Parathyroid adenoma (tissue), 2 donors: ENCODE results near the gene MAP7.

Experiments
- H2AFZ ChIP-seq: fragments of 300-600 bp; sonication (generic); one replicate; pipeline ENCODE4 v1.7.0; 2017; ENCODE audit warnings: antibody characterized with exemption, mild to moderate bottlenecking
- H3K27ac ChIP-seq: fragments of 300-600 bp; sonication (generic); one replicate; pipeline ENCODE4 v1.7.0; 2017
- H3K27me3 ChIP-seq: fragments of 300-600 bp; sonication (generic); one replicate; pipeline ENCODE4 v1.7.0; 2017; ENCODE audit warnings: low read length; ENCODE audit not compliant: control insufficient read depth, insufficient read depth
- H3K36me3 ChIP-seq: fragments of 300-600 bp; sonication (generic); one replicate; pipeline ENCODE4 v1.7.0; 2017; ENCODE audit warnings: low read length; ENCODE audit not compliant: control insufficient read depth, insufficient read depth
- H3K4me1 ChIP-seq: fragments of 300-600 bp; sonication (generic); one replicate; pipeline ENCODE4 v1.7.0; 2017; ENCODE audit warnings: control low read depth
- H3K4me2 ChIP-seq: fragments of 300-600 bp; sonication (generic); one replicate; pipeline ENCODE4 v1.7.0; 2017; ENCODE audit warnings: low read length
- H3K4me3 ChIP-seq: fragments of 300-600 bp; sonication (generic); one replicate; pipeline ENCODE4 v1.7.0; 2017; ENCODE audit warnings: low read depth, low read length
- H3K79me2 ChIP-seq: fragments of 300-600 bp; sonication (generic); one replicate; pipeline ENCODE4 v1.7.0; 2017; ENCODE audit warnings: control low read depth
- H3K9ac ChIP-seq: fragments of 300-600 bp; sonication (generic); one replicate; pipeline ENCODE4 v1.7.0; 2017; ENCODE audit warnings: mild to moderate bottlenecking
- H3K9me3 ChIP-seq: fragments of 300-600 bp; sonication (generic); one replicate; pipeline ENCODE4 v1.7.0; 2017; ENCODE audit warnings: low read length; ENCODE audit not compliant: control insufficient read depth
- TF ChIP-seq, protein P1 (sequence below): fragments of 300-600 bp; sonication (generic); IDR thresholded peaks from one replicate; pipeline ENCODE4 v1.7.0; 2017; ENCODE audit warnings: antibody characterized with exemption, mild to moderate bottlenecking
- donor health status: primary hyperparathyroidism.

The MAP7 gene

DNA sequence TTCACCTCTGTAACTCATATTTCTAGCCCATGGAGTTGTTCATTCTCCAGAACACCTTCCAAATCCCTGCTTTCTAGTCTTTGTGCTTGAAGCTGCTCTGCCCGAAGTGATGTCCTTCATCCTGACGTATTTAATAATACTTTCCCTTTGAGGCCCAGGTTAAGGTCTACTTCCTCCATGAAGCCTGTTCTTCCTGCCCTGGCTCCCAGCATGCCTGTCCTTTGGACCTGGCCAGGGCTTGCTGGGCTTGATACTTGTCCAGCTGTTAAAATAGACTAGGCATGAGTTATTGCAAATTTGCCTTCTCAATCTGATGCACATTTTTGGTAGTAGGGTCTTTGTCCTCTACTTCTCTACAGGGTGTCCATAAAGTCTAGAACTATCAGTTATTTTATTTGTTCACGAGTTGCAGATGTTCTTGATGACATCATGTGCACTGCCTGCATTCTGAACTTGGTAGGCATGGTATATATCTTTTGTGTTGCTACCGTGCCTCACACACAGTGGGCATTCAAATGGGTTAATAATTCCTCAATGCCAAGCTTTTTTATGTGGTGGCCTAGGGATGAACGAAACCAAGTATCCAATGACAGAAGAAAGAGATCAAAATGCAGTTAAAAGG is 3.1 kb upstream of the MAP7 start:
- Histone ChIP-seq H3K9ac (no peak overlapping the region), H3K9me3 (no peaks in the 10 kb centered on the region), H3K27ac (no peak overlapping the region), H3K4me1 (peaks cover 5% of the 10 kb centered on the region), H2AFZ (peak overlapping the region; percentile 21), H3K4me3 (no peak overlapping the region), H3K79me2 (peaks cover 16% of the 10 kb centered on the region), H3K4me2 (no peak overlapping the region), H3K27me3 (no peaks in the 10 kb centered on the region), H3K36me3 (no peaks in the 10 kb centered on the region)
- TF ChIP-seq, protein P1, sequence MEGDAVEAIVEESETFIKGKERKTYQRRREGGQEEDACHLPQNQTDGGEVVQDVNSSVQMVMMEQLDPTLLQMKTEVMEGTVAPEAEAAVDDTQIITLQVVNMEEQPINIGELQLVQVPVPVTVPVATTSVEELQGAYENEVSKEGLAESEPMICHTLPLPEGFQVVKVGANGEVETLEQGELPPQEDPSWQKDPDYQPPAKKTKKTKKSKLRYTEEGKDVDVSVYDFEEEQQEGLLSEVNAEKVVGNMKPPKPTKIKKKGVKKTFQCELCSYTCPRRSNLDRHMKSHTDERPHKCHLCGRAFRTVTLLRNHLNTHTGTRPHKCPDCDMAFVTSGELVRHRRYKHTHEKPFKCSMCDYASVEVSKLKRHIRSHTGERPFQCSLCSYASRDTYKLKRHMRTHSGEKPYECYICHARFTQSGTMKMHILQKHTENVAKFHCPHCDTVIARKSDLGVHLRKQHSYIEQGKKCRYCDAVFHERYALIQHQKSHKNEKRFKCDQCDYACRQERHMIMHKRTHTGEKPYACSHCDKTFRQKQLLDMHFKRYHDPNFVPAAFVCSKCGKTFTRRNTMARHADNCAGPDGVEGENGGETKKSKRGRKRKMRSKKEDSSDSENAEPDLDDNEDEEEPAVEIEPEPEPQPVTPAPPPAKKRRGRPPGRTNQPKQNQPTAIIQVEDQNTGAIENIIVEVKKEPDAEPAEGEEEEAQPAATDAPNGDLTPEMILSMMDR: no peak

DNA sequence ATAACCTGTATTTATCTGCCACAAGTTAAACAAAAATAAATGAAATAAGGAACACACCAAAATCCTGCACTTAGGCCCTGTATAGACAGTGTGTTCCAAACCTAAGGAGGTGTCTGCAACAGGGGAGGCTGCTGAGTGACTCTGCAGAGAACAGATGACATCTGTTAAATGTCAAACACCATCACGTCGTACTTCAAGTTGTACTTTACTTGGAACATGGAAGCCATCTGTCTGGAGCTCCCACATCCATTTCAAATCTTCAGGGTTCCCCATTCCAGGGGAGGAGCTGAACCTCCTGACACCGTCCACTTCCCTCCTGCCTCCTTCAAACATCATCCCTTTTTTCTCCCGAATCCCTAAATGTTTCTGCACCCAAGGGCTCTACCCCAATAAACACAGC is 1.8 kb upstream of the MAP7 start:
- H3K36me3 ChIP-seq: no peaks in the 10 kb centered on the region
- H3K27ac ChIP-seq: no peak overlapping the region
- H3K9me3 ChIP-seq: no peaks in the 10 kb centered on the region
- H3K79me2 ChIP-seq: peaks cover 25% of the 10 kb centered on the region
- H3K4me1 ChIP-seq: peaks cover 5% of the 10 kb centered on the region
- H3K4me2 ChIP-seq: no peak overlapping the region
- TF ChIP-seq, protein P1: no peak
- H2AFZ ChIP-seq: no peak overlapping the region
- H3K9ac ChIP-seq: no peak overlapping the region
- H3K4me3 ChIP-seq: no peak overlapping the region
- no peaks in the 10 kb centered on the region for H3K27me3 ChIP-seq

DNA sequence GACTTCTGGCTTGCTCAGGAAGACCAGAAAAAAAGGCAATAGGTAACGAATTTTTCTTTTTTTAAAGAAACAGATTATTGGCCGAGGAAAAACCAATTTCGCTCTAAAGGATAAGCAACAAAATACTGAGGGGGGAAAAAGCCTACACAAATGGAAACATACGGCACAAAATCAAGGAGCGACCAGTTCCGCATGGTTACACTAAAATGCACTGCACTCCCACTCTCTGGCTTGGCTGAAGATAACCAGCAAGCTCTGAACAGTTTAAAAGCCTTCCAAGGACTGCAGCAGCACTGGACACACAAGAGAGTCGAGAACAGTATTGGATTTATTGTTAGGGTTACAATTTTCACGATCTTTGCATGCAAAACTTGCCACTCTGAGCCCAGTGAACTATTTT is 881 bp upstream of the MAP7 start:
- H3K4me3 ChIP-seq: peak overlapping the region; percentile 78
- H3K4me1 ChIP-seq: peaks cover 5% of the 10 kb centered on the region
- peak overlapping the region; percentile 81 for H3K27ac ChIP-seq
- H3K9ac ChIP-seq: no peak overlapping the region
- peak overlapping the region; percentile 98 for H2AFZ ChIP-seq
- peak overlapping the region; percentile 90 for H3K4me2 ChIP-seq
- H3K9me3 ChIP-seq: no peaks in the 10 kb centered on the region
- H3K27me3 ChIP-seq: no peaks in the 10 kb centered on the region
- TF ChIP-seq, protein P1: no peak
- peaks cover 30% of the 10 kb centered on the region for H3K79me2 ChIP-seq
- no peaks in the 10 kb centered on the region for H3K36me3 ChIP-seq

DNA sequence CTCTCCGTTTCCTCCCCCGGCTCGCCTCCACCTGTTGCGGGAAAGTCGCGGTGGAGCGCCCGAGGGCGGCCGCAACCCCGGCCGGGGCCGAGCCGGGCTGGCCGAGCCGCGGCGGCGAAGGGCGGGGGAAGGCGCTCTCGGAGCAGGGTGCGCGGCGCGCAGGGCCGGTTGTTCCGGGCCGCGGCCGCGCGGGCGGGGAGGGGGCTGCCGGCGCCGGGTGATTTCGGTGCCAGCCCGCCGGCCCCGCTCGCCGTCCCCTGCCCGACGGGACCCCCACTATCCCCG is 235 bp downstream of the MAP7 start:
- TF ChIP-seq, protein P1: no peak
- Histone ChIP-seq H3K79me2 (peaks cover 38% of the 10 kb centered on the region), H3K4me1 (peaks cover 5% of the 10 kb centered on the region), H2AFZ (peak overlapping the region; percentile 98), H3K9me3 (no peaks in the 10 kb centered on the region), H3K4me3 (peak overlapping the region; percentile 78), H3K27ac (peak overlapping the region; percentile 81), H3K36me3 (no peaks in the 10 kb centered on the region), H3K4me2 (peak overlapping the region; percentile 90), H3K27me3 (no peaks in the 10 kb centered on the region), H3K9ac (peak overlapping the region; percentile 40)
